GM23338 (cell line): Measurements from ENCODE around the gene PARD3. TPM values are rescaled to one million over a fixed set of nuclear protein-coding genes. Genes with fewer than 3 reads are reported as not detected.

ENCODE experiments used
- ATAC-seq: fragments of 200-7000 bp; cut with Tn5 transposase; 3 replicates; pipeline ENCODE4 v1.9.1; 2020
- DNase-seq: peaks from one replicate; pipeline ENCODE4 v3.0.0-alpha.2; 2015; ENCODE audit warnings: low spot score
- H2AFZ ChIP-seq: fragments of 200-600 bp; sonication (generic); 2 replicates; pipeline ENCODE4 v1.8.0; 2016; ENCODE audit warnings: antibody characterized with exemption, mild to moderate bottlenecking, moderate library complexity
- H3F3A ChIP-seq: fragments of 200-600 bp; sonication (generic); replicated peaks from 2 replicates; pipeline ENCODE4 v1.8.0; 2017; ENCODE audit warnings: antibody characterized with exemption, mixed run types, low read depth
- H3K27ac ChIP-seq: fragments of 200-600 bp; sonication (generic); 2 replicates; pipeline ENCODE4 v1.6.1; 2016; ENCODE audit warnings: low read depth
- H3K27me3 ChIP-seq: fragments of 200-600 bp; sonication (generic); 2 replicates; pipeline ENCODE4 v1.8.0; 2016; ENCODE audit warnings: mild to moderate bottlenecking, mixed run types, moderate library complexity; ENCODE audit not compliant: insufficient read depth
- H3K36me3 ChIP-seq: fragments of 200-600 bp; sonication (generic); 2 replicates; pipeline ENCODE4 v1.8.0; 2016; ENCODE audit warnings: mild to moderate bottlenecking; ENCODE audit not compliant: insufficient read depth
- H3K4me1 ChIP-seq: fragments of 200-600 bp; sonication (generic); 2 replicates; pipeline ENCODE4 v1.8.0; 2016; ENCODE audit warnings: mild to moderate bottlenecking, moderate library complexity; ENCODE audit not compliant: insufficient read depth
- H3K4me2 ChIP-seq: fragments of 200-600 bp; sonication (generic); 2 replicates; pipeline ENCODE4 v1.7.1; 2017; ENCODE audit warnings: mixed run types
- H3K4me3 ChIP-seq: fragments of 200-600 bp; sonication (generic); 2 replicates; pipeline ENCODE4 v1.6.1; 2016; ENCODE audit warnings: mixed run types
- H3K79me2 ChIP-seq: fragments of 200-600 bp; sonication (generic); replicated peaks from 2 replicates; pipeline ENCODE4 v1.8.0; 2017; ENCODE audit warnings: mild to moderate bottlenecking; ENCODE audit not compliant: insufficient read depth
- H3K9me2 ChIP-seq: fragments of 200-600 bp; sonication (generic); 2 replicates; pipeline ENCODE4 v1.8.0; 2017; ENCODE audit not compliant: insufficient read depth
- H4K20me1 ChIP-seq: fragments of 200-600 bp; sonication (generic); replicated peaks from 2 replicates; pipeline ENCODE4 v1.8.0; 2017; ENCODE audit warnings: mild to moderate bottlenecking; ENCODE audit not compliant: insufficient read depth
- H3K27ac Mint-ChIP-seq: 2 replicates; pipeline ENCODE4 v1.8.0; 2020; ENCODE audit warnings: inconsistent platforms, mild to moderate bottlenecking, moderate library complexity, mixed read lengths
- H3K27me3 Mint-ChIP-seq: 3 replicates; pipeline ENCODE4 v1.8.0; 2022; ENCODE audit warnings: low read depth, mild to moderate bottlenecking, moderate library complexity, mixed read lengths, inconsistent platforms; ENCODE audit not compliant: insufficient read depth, poor library complexity
- H3K36me3 Mint-ChIP-seq: 3 replicates; pipeline ENCODE4 v1.8.0; 2021; ENCODE audit warnings: low read depth, mild to moderate bottlenecking, inconsistent platforms, moderate library complexity, mixed read lengths
- H3K4me1 Mint-ChIP-seq: 3 replicates; pipeline ENCODE4 v1.8.0; 2020; ENCODE audit warnings: mild to moderate bottlenecking, inconsistent platforms, mixed read lengths
- H3K4me3 Mint-ChIP-seq: 3 replicates; pipeline ENCODE4 v1.8.0; 2021; ENCODE audit warnings: moderate library complexity, mild to moderate bottlenecking, inconsistent platforms, mixed read lengths
- H3K9me3 Mint-ChIP-seq: 3 replicates; pipeline ENCODE4 v1.8.0; 2020; ENCODE audit warnings: moderate library complexity, mild to moderate bottlenecking, inconsistent platforms, mixed read lengths
- CREB1 ChIP-seq: fragments of 250-450 bp; sonication (Bioruptor Pico); IDR thresholded peaks from 2 replicates; pipeline ENCODE4 v1.5.0; 2020; ENCODE audit warnings: low read depth, mild to moderate bottlenecking, moderate library complexity
- CTCF ChIP-seq, 2 experiments: fragments of 200-600 bp in 1 of 2; sonication (generic) in 1 of 2; conservative IDR thresholded peaks; 2 replicates each; pipeline versions ENCODE4 v1.5.1 to v1.6.1; 2016 to 2017; ENCODE audit warnings: antibody characterized with exemption in 2 of 2, low read depth in 2 of 2, mild to moderate bottlenecking in 2 of 2, moderate library complexity in 1 of 2
- EZH2 ChIP-seq: fragments of 200-600 bp; sonication (generic); IDR thresholded peaks from one replicate; pipeline ENCODE4 v1.8.0; 2017; ENCODE audit warnings: antibody characterized with exemption, mild to moderate bottlenecking, low read depth; ENCODE audit not compliant: unreplicated experiment
- EZH2phosphoT487 ChIP-seq: fragments of 200-600 bp; sonication (generic); IDR thresholded peaks from one replicate; pipeline ENCODE4 v1.8.1; 2018; ENCODE audit warnings: antibody characterized with exemption; ENCODE audit not compliant: unreplicated experiment
- JUNB ChIP-seq: IDR thresholded peaks from one replicate; pipeline ENCODE4 v1.6.1; 2016; ENCODE audit warnings: antibody characterized with exemption; ENCODE audit not compliant: unreplicated experiment
- NANOG ChIP-seq: IDR thresholded peaks from 2 replicates; pipeline ENCODE4 v1.6.1; 2016; ENCODE audit warnings: antibody characterized with exemption, borderline replicate concordance
- POLR2AphosphoS5 ChIP-seq: IDR thresholded peaks from 2 replicates; pipeline ENCODE4 v1.6.1; 2016; ENCODE audit warnings: antibody characterized with exemption, low read depth
- REST ChIP-seq: IDR thresholded peaks from one replicate; pipeline ENCODE4 v1.6.1; 2018; ENCODE audit warnings: antibody characterized with exemption; ENCODE audit not compliant: unreplicated experiment
- STAT1 ChIP-seq: IDR thresholded peaks from one replicate; pipeline ENCODE4 v1.6.1; 2016; ENCODE audit warnings: antibody characterized with exemption; ENCODE audit not compliant: unreplicated experiment
- ZNF114 ChIP-seq: fragments of 250-450 bp; sonication (Bioruptor Pico); IDR thresholded peaks from 2 replicates; pipeline ENCODE4 v1.5.0; 2020; ENCODE audit warnings: mild to moderate bottlenecking, moderate library complexity
- ZNF331 ChIP-seq: fragments of 250-450 bp; sonication (Bioruptor Pico); IDR thresholded peaks from 2 replicates; pipeline ENCODE4 v1.5.0; 2020; ENCODE audit warnings: low read depth, mild to moderate bottlenecking, moderate library complexity
- polyA plus RNA-seq: library from polyadenylated mRNA; unstranded; fragments of >200 nt; fragmentation: Nextera tagmentation; extraction: Ambion mirVana; gene quantifications from 2 replicates; pipeline ENCODE4 v1.2.1, GENCODE V29; 2016
- total RNA-seq: library from RNA; depleted of rRNA; stranded (reverse); fragments of >200 nt; shearing (Covaris generic); gene quantifications from 2 replicates; pipeline ENCODE4 v1.2.3, GENCODE V29; 2014
- TF ChIP-seq, protein P1 (sequence below): fragments of 250-450 bp; sonication (Bioruptor Pico); IDR thresholded peaks from 2 replicates; pipeline ENCODE4 v1.5.0; 2020; ENCODE audit warnings: mild to moderate bottlenecking, moderate library complexity
- TF ChIP-seq, protein P2 (sequence below): IDR thresholded peaks from 2 replicates; pipeline ENCODE4 v1.6.1; 2016; ENCODE audit warnings: antibody characterized with exemption

Gene PARD3
- total and polyA plus RNA-seq, 2 experiments from 2014 or later: 30.2 to 51.4 TPM

DNA sequence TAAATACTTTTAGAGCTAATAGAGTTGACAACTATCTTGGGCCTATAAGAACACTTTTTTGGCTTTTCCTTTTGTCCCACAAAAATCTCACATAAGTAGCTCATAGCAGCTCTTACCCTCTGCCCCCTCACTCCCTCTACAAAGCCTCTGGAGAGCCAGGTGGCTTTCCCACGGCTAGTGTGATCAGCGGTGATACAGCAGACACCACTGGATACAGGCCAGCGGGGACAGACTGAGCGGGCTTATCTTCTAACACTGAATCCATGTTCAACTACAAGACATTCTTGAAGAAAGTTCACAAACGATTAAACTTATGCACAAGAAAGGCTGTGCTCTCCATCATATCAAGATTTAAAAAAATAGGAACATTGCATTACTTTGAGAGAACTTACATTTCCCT, 377.2 kb downstream of the PARD3 start (continued):
- TF ChIP-seq, protein P1, sequence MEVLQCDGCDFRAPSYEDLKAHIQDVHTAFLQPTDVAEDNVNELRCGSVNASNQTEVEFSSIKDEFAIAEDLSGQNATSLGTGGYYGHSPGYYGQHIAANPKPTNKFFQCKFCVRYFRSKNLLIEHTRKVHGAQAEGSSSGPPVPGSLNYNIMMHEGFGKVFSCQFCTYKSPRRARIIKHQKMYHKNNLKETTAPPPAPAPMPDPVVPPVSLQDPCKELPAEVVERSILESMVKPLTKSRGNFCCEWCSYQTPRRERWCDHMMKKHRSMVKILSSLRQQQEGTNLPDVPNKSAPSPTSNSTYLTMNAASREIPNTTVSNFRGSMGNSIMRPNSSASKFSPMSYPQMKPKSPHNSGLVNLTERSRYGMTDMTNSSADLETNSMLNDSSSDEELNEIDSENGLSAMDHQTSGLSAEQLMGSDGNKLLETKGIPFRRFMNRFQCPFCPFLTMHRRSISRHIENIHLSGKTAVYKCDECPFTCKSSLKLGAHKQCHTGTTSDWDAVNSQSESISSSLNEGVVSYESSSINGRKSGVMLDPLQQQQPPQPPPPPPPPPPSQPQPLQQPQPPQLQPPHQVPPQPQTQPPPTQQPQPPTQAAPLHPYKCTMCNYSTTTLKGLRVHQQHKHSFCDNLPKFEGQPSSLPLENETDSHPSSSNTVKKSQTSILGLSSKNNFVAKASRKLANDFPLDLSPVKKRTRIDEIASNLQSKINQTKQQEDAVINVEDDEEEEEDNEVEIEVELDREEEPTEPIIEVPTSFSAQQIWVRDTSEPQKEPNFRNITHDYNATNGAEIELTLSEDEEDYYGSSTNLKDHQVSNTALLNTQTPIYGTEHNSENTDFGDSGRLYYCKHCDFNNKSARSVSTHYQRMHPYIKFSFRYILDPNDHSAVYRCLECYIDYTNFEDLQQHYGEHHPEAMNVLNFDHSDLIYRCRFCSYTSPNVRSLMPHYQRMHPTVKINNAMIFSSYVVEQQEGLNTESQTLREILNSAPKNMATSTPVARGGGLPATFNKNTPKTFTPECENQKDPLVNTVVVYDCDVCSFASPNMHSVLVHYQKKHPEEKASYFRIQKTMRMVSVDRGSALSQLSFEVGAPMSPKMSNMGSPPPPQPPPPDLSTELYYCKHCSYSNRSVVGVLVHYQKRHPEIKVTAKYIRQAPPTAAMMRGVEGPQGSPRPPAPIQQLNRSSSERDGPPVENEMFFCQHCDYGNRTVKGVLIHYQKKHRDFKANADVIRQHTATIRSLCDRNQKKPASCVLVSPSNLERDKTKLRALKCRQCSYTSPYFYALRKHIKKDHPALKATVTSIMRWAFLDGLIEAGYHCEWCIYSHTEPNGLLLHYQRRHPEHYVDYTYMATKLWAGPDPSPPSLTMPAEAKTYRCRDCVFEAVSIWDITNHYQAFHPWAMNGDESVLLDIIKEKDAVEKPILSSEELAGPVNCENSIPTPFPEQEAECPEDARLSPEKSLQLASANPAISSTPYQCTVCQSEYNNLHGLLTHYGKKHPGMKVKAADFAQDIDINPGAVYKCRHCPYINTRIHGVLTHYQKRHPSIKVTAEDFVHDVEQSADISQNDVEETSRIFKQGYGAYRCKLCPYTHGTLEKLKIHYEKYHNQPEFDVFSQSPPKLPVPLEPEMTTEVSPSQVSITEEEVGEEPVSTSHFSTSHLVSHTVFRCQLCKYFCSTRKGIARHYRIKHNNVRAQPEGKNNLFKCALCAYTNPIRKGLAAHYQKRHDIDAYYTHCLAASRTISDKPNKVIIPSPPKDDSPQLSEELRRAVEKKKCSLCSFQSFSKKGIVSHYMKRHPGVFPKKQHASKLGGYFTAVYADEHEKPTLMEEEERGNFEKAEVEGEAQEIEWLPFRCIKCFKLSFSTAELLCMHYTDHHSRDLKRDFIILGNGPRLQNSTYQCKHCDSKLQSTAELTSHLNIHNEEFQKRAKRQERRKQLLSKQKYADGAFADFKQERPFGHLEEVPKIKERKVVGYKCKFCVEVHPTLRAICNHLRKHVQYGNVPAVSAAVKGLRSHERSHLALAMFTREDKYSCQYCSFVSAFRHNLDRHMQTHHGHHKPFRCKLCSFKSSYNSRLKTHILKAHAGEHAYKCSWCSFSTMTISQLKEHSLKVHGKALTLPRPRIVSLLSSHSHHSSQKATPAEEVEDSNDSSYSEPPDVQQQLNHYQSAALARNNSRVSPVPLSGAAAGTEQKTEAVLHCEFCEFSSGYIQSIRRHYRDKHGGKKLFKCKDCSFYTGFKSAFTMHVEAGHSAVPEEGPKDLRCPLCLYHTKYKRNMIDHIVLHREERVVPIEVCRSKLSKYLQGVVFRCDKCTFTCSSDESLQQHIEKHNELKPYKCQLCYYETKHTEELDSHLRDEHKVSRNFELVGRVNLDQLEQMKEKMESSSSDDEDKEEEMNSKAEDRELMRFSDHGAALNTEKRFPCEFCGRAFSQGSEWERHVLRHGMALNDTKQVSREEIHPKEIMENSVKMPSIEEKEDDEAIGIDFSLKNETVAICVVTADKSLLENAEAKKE: no peak
- no peak for TF ChIP-seq EZH2phosphoT487
- no peak for TF ChIP-seq EZH2
- TF ChIP-seq POLR2AphosphoS5: no peak
- TF ChIP-seq CREB1 (CRISPR knock-in tag): no peak
- TF ChIP-seq CTCF (conservative IDR thresholded peaks at IDR 0.05; ENCODE audit: low read depth in 2 of 2): no peak

DNA sequence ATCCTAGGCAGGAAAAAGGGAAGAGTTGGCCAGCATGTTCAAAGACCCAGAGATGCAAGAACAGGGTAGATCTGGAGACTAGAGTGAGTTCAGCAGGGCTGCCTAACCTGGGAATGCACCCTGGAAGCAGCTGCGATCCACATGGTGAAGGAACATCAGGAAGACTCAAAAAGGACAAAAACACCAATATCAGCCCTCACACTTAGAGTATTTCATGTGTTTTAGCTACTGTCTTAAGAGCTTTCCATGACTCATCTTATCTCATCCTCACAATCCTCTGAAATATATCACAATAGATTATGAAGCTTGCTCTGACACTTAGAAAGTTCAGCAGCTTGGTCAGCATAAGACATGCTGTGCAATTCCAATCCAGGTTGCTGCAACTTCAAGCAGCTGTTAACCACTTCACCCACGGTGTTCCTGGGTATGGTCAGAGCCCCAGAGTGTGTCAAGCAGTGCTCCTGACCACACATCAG, 380.9 kb downstream of the PARD3 start:
- Histone ChIP-seq H3F3A (no peaks in the 10 kb centered on the region), H3K4me2 (no peak overlapping the region), H3K4me3 (no peak overlapping the region), H4K20me1 (no peaks in the 10 kb centered on the region; the same call in 1 of the 2 replicates), H3K4me1 (peaks cover 12% of the 10 kb centered on the region), H3K9me2 (no peaks in the 10 kb centered on the region), H3K27me3 (no peaks in the 10 kb centered on the region), H3K27ac (no peak overlapping the region), H3K36me3 (no peaks in the 10 kb centered on the region), H2AFZ (no peak overlapping the region), H3K79me2 (0 out of 2 replicates have a peak, but pooled peaks cover 3% of the 10 kb centered on the region)
- Mint-ChIP-seq H3K9me3 (no peaks in the 10 kb centered on the region), H3K27ac (peak overlapping the region; percentile 23; the same call in 1 of the 2 replicates), H3K36me3 (no peaks in the 10 kb centered on the region), H3K4me3 (no peak overlapping the region), H3K27me3 (peaks cover 4% of the 10 kb centered on the region), H3K4me1 (peaks cover 55% of the 10 kb centered on the region)
- ATAC-seq: peak; percentile 29; the same call in 2 of the 3 replicates
- DNase-seq: no peak
- no peak for TF ChIP-seq ZNF331
- no peak for TF ChIP-seq STAT1
- TF ChIP-seq, protein P2, sequence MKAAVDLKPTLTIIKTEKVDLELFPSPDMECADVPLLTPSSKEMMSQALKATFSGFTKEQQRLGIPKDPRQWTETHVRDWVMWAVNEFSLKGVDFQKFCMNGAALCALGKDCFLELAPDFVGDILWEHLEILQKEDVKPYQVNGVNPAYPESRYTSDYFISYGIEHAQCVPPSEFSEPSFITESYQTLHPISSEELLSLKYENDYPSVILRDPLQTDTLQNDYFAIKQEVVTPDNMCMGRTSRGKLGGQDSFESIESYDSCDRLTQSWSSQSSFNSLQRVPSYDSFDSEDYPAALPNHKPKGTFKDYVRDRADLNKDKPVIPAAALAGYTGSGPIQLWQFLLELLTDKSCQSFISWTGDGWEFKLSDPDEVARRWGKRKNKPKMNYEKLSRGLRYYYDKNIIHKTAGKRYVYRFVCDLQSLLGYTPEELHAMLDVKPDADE: no peak
- no peak for TF ChIP-seq REST
- TF ChIP-seq POLR2AphosphoS5: no peak
- no peak for TF ChIP-seq CREB1 (CRISPR knock-in tag)
- TF ChIP-seq NANOG: no peak
- no peak for TF ChIP-seq EZH2
- TF ChIP-seq ZNF114: no peak
- TF ChIP-seq JUNB: no peak
